HFFc6 (cell line): ENCODE measurements around the gene POFUT2. TPM values are rescaled to one million over a fixed set of nuclear protein-coding genes. Genes with fewer than 3 reads are reported as not detected.

Source experiments
- DNase-seq: peaks from one replicate; pipeline ENCODE4 v3.0.0-alpha.2; 2018
- H3K27ac Mint-ChIP-seq: 2 replicates; pipeline ENCODE4 v1.8.0; 2020; ENCODE audit warnings: mild to moderate bottlenecking, mixed read lengths
- H3K27me3 Mint-ChIP-seq: 2 replicates; pipeline ENCODE4 v1.8.0; 2021; ENCODE audit warnings: mild to moderate bottlenecking, moderate library complexity, mixed read lengths; ENCODE audit not compliant: insufficient read depth
- H3K36me3 Mint-ChIP-seq: 2 replicates; pipeline ENCODE4 v1.8.0; 2021; ENCODE audit warnings: low read depth, mixed read lengths
- H3K4me1 Mint-ChIP-seq: 2 replicates; pipeline ENCODE4 v1.8.0; 2020; ENCODE audit warnings: low read depth, mixed read lengths
- H3K4me3 Mint-ChIP-seq: 2 replicates; pipeline ENCODE4 v1.8.0; 2020; ENCODE audit warnings: mild to moderate bottlenecking, moderate library complexity, mixed read lengths
- H3K9me3 Mint-ChIP-seq: 2 replicates; pipeline ENCODE4 v1.8.0; 2020; ENCODE audit warnings: mild to moderate bottlenecking, mixed read lengths
- CTCF ChIP-seq: fragments of 200-600 bp; sonication (generic); IDR thresholded peaks from 2 replicates; pipeline ENCODE4 v1.5.0; 2021; ENCODE audit warnings: antibody characterized with exemption, mild to moderate bottlenecking
- total RNA-seq, 6 experiments: library from RNA; stranded (reverse); fragmentation: NEBNext Ultra II Directional; extraction: Animal tissue kit (Norgen Biotek cat#: 25700); gene quantifications; 2 replicates in 1 of 6; 3 replicates in 5 of 6; pipeline ENCODE4 v1.2.3, GENCODE V29; 2021

POFUT2 gene
- total RNA-seq, 6 experiments from 2014 or later = 78.2 to 112 (median 80.3) TPM

DNA sequence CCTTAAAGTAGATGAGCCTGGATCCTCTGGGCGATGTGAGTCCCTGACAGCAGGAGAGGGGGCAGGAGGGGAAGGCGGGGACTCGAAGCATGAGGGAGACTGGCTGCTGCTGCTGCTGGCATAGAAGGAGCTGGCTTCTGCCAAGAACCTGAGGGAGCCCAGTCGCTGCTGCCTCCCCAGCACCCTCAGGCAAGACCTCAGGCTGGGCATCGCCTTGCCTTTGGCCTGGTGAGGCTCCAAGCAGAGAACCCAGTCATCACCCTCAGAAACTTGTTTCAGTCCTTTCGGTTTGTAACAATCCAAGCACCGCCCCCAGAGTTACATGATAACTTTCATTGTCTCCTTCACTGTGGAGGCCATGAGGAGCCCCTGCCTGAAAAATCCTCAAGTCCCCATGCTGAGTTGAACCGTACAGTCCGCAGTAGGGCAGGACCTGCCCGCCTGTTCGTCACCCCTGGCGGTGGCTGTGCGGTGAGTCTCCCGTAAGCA is 38.8 kb downstream of the POFUT2 start:
- no peak for DNase-seq
- Mint-ChIP-seq H3K9me3 (peaks cover 14% of the 10 kb centered on the region), H3K4me1 (peaks cover 21% of the 10 kb centered on the region), H3K27me3 (peaks cover 43% of the 10 kb centered on the region), H3K27ac (no peak overlapping the region), H3K4me3 (peak overlapping the region; percentile 74), H3K36me3 (peaks cover 7% of the 10 kb centered on the region)
- TF ChIP-seq CTCF = no peak

GRCh38 chr21:45248301-45248892 is 39.3 kb downstream of the POFUT2 start:
- Mint-ChIP-seq H3K27me3 (peaks cover 43% of the 10 kb centered on the region), H3K9me3 (peaks cover 20% of the 10 kb centered on the region), H3K27ac (no peak overlapping the region), H3K36me3 (peaks cover 13% of the 10 kb centered on the region), H3K4me1 (peaks cover 20% of the 10 kb centered on the region), H3K4me3 (peak overlapping the region; percentile 74)
- no peak for TF ChIP-seq CTCF
- DNase-seq = no peak

DNA sequence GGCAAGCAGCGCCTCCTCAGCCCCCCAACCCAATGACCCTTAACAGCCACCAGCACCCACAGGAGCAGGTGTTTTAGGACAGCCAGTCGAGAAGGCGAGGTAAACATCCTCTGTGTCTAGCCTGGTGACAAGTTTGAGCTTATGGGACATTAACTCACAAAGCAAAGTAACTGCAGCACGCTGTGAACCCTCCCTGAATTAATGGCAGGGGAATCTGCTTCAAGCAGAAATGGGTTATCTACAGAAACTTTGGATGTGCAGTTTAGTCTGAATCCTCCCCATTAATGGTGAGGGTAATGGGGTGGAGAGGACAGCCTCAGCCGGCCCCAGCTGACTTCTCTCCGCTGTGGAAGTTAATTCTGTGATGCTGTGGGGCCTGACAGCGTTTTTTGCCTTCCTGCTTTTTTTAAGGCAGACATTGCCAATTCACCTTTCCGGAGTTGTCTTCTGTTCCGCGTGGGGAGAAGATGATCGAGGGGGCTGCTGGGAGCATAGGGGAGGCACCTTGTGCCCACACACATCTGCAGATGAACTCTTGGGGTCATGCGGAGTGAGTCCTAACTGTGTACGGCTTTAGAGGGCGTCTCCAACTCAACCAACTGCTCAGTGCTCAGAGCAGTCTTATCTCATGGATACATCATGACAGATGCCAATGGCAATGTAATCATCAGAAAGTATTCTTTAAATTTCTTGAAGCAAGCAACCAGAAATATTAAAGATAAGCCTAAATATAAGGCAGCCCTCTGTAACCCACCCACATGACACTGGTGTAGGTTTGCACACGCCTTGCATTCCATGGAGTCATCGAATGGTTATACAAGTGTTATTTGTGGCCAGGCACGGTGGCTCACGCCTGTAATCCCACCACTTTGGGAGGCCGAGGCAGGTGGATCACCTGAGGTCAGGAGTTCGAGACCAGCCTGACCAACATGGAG is 41.0 kb downstream of the POFUT2 start:
- Mint-ChIP-seq H3K27me3 (peaks cover 46% of the 10 kb centered on the region), H3K4me3 (no peak overlapping the region), H3K27ac (no peak overlapping the region), H3K4me1 (peaks cover 13% of the 10 kb centered on the region), H3K36me3 (peaks cover 18% of the 10 kb centered on the region), H3K9me3 (peaks cover 34% of the 10 kb centered on the region)
- no peak for DNase-seq
- TF ChIP-seq CTCF = no peak

GRCh38 chr21:45244799-45245340 is 42.8 kb downstream of the POFUT2 start:
- Mint-ChIP-seq H3K4me1 (peaks cover 13% of the 10 kb centered on the region), H3K36me3 (peaks cover 15% of the 10 kb centered on the region), H3K4me3 (no peak overlapping the region), H3K27me3 (peaks cover 40% of the 10 kb centered on the region), H3K27ac (no peak overlapping the region), H3K9me3 (peaks cover 31% of the 10 kb centered on the region)
- DNase-seq = no peak
- TF ChIP-seq CTCF = no peak

- Mint-ChIP-seq H3K27ac (no peak overlapping the region), H3K4me3 (no peak overlapping the region), H3K27me3 (peaks cover 31% of the 10 kb centered on the region), H3K36me3 (peaks cover 15% of the 10 kb centered on the region), H3K9me3 (peaks cover 31% of the 10 kb centered on the region), H3K4me1 (peaks cover 2% of the 10 kb centered on the region)
- no peak for DNase-seq
- no peak for TF ChIP-seq CTCF
These were observed 44.1 kb downstream of the POFUT2 start for GRCh38 chr21:45243603-45244002.
